Activated CD8-positive, alpha-beta memory T cell treated with anti-CD3 and anti-CD28 coated beads for 36 hours (primary cell): ENCODE data around the gene KANK4. TPM values are rescaled to one million over a fixed set of nuclear protein-coding genes. Genes with fewer than 3 reads are reported as not detected.
"Not testable (repeated sequence)": the region's sequence is repeated elsewhere in the genome, so short reads cannot be mapped to it uniquely, and the experiment has no call there.

ENCODE experiments used
- CTCF ChIA-PET: fragments of 350-600 bp; sonication (Branson Sonifier 250); formaldehyde crosslinking; loops from one replicate; lab custom pipeline; 2021; ENCODE audit warnings: antibody characterized with exemption; lab: Charles Lee
- POLR2A ChIA-PET: fragments of 350-600 bp; sonication (Branson Sonifier 250); formaldehyde crosslinking; loops from one replicate; lab custom pipeline; 2021; ENCODE audit warnings: antibody characterized with exemption; lab: Charles Lee
- total RNA-seq, 2 experiments: library from RNA; stranded (reverse); gene quantifications; one replicate each; pipeline ENCODE4 v1.2.3, GENCODE V29; 2021

The KANK4 gene
- total RNA-seq, 2 experiments from 2014 or later: not detected

DNA sequence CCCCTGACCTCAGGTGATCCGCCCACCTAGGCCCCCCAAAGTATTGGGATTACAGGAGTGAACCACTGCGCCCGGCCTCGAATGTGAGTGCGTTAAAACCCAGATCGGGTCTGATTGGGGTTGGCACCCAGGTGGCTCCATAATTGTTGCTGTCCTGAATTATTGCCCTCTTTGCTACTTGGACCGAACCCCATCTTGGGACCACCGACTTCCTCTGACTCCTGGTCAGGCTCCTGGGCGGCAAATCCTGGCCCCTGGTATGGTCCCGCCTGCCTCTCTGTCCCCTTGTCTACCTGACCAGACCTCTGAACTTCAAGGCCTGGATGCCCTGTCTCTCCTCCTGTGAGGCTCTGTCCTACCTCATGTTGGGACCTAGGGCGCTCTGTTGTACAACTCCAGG is 91.7 kb downstream of the KANK4 start:
- CTCF ChIA-PET: no interaction called here

DNA sequence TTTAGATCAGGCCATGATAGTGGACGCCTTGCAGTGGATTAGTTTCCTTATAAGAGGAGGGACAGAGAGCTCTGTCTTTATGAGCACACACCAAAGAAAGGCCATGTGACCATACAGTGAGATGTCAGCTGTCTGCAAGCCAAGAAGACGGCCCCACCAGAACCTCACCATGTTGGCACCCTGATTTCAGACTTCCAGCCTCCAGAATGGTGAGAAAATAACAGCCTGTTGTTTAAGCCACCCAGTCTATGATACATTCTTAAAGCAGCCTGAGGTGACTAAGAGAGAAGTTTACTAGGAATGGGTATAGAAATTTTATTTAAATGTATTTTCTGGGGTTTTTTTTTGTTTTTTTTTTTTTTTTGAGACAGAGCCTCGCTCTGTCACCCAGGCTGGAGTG is 95.1 kb downstream of the KANK4 start:
- CTCF ChIA-PET: no interaction called here
- POLR2A ChIA-PET: no interaction called here

More for the DNA sequence above, 91.7 kb downstream of the KANK4 start:
- POLR2A ChIA-PET: no interaction called here

DNA sequence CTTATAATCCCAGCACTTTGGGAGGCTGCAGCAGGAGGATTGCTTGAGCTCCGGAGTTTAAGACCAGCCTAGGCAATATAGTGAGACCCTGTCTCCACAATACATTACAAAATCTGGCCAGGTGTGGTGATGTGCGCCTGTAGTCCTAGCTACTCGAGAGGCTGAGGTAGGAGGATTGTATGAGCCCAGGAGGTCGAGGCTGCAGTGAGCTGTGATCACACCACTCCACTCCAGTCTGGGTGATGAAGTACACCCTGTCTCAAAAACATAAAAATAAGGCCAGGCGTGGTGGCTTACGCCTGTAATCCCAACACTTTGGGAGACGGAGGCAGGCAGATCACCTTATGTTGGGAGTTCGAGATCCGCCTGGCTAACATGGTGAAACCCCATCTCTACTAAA is 96.9 kb downstream of the KANK4 start:
- ChIA-PET CTCF (no interaction called here), POLR2A (no interaction called here)

DNA sequence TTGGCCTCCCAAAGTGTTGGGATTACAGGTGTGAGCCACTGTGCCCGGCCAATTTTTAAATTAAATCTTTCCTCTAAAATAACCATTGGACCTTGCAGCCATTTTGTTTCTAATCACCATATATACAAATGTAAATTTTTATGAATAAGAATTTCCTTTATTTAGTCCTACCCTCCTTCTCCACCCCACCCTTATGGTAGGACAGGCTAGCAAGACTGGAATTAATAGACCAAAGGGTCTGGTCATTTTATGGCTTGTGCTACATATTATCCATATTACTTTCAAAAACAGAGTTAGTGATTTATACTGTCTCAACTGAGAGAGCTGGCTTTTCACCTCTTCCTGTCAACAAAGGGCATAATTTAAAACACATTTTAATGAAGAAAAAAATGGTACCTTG is 98.1 kb downstream of the KANK4 start:
- ChIA-PET POLR2A (no interaction called here), CTCF (no interaction called here)

DNA sequence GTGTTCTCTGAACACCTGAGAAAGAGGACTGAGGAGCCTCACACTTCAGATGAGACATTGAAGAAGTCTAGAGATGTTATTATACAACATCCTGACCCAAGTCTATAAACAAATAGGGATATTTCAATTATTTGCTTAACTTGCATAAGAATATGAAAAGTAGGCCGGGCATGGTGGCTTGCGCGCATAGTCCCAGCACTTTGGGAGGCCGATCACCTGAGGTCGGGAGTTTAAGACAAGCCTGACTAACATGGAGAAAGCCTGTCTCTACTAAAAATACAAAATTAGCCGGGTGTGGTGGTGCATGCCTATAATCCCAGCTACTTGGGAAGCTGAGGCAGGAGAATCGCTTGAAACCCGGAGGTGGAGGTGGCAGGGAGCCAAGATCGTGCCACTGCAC is 98.8 kb downstream of the KANK4 start:
- CTCF ChIA-PET, POLR2A ChIA-PET: not testable (repeated sequence)

GRCh38 chr1:62218604-62219003 is 100.6 kb downstream of the KANK4 start:
- ChIA-PET POLR2A (no interaction called here), CTCF (no interaction called here)

DNA sequence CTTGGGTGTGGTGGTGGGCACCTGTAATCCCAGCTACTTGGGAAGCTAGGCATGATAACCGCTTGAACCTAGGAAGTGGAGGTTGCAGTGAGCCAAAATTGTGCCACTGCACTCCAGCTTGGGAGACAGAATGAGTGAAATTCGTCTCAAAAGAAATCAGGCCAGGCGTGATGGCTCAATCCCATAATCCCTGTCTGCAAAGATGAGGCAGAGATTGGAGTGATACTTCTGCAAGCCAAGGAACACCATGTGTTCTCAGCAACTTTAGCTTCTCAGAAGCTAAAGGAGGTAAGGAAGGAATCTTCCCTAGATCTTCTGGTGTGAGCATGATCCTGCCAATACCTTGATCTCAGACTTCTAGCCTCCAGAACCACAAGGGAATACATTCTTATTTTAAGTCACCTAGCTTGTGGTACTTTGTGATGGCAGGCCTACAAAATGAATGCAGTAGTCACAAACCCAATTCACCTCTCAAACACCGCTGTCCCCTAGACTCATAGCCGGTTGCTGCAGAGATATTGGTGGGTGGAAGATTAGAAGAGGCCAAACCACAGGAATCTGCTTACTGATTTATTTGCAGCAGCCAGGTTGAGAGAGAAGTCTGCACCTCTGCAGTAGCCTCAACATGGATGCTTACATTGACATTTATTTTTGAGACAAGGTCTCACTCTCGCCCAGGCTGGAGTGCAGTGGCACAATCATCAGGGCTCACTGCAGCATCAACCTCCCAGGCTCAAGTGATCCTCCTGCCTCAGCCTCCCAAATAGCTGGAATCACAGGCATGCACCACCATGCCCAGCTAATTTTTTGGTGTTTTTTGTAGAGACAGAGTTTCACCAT is 105.9 kb downstream of the KANK4 start:
- POLR2A ChIA-PET: no interaction called here
- CTCF ChIA-PET: interaction anchor here (0.6 kb wide), 1 partner anchor 23 kb away, joined by 4 read pairs; no protein-coding TSS in a partner anchor

DNA sequence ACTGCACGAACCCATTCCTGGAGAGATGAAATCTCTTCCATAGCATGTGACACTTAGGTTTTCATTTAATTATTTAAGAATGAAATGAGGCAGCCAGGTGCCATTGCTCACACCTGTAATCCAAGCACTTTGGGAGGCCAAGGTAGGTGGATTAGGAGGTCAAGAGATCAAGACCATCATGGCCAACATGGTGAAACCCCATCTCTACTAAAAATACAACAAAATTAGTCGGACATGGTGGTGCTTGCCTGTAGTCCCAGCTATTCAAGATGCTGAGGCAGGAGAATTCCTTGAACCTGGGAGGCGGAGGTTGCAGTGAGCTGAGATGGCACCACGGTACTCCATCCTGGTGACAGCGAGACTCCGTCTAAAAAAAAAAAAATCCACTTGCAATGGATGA is 106.8 kb downstream of the KANK4 start:
- POLR2A ChIA-PET: no interaction called here

GRCh38 chr1:62210960-62211359 is 108.3 kb downstream of the KANK4 start:
- POLR2A ChIA-PET: no interaction called here
- CTCF ChIA-PET: no interaction called here

More for the DNA sequence above, 106.8 kb downstream of the KANK4 start:
- CTCF ChIA-PET: no interaction called here

DNA sequence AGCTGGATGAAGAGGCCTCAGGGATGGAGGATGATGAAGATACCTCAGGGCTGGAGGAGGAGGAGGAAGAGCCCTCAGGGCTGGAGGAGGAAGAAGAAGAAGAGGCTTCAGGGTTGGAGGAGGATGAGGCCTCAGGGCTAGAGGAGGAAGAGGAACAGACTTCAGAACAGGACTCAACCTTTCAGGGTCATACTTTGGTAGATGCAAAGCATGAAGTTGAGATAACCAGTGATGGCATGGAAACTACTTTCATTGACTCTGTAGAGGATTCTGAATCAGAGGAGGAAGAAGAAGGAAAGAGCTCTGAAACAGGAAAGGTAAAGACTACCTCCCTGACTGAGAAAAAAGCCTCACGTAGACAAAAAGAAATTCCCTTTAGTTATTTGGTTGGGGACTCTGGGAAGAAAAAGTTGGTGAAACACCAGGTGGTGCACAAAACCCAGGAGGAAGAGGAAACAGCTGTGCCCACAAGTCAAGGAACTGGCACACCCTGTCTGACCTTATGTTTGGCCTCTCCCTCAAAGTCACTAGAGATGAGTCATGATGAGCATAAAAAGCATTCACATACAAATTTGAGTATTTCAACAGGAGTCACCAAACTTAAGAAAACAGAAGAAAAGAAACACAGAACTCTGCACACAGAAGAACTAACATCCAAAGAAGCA is 109.2 kb downstream of the KANK4 start:
- ChIA-PET POLR2A (no interaction called here), CTCF (no interaction called here)

GRCh38 chr1:62208970-62209369 is 110.3 kb downstream of the KANK4 start:
- ChIA-PET CTCF (no interaction called here), POLR2A (no interaction called here)

GRCh38 chr1:62208087-62208486 is 111.1 kb downstream of the KANK4 start:
- ChIA-PET CTCF (no interaction called here), POLR2A (no interaction called here)

DNA sequence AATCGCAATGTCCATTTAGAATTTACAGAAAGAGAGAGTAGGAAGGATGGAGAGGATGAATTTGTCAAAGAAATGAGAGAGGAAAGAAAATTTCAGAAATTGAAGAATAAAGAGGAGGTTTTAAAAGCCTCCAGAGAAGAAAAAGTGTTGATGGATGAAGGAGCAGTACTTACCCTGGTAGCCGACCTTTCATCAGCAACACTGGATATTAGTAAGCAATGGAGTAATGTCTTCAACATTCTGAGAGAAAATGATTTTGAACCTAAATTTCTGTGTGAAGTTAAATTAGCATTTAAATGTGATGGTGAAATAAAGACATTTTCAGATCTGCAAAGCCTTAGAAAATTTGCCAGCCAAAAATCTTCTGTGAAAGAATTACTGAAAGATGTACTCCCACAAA is 112.0 kb downstream of the KANK4 start:
- POLR2A ChIA-PET: no interaction called here
- CTCF ChIA-PET: no interaction called here

DNA sequence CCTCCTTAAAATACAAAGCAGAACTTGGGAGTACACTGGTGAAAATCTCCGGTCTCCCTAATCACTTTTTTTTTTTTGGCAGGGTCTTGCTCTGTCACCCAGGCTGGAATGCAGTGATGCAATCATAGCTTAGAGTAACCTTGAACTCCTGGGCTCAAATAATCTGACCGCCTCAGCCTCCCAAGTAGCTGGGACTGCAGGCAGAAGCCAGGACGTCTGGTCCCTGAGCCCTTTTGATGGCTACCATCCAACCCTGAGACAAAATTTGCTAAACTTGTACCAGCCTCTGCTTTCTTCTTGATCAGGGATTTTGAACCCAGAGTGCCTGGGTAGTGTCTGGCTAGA is 120.5 kb downstream of the KANK4 start:
- ChIA-PET CTCF (no interaction called here), POLR2A (no interaction called here)

GRCh38 chr1:62198069-62198780 is 121.0 kb downstream of the KANK4 start:
- ChIA-PET POLR2A (no interaction called here), CTCF (interaction anchor here (1.4 kb wide), 1 partner anchor 19 kb away, joined by 4 read pairs; no protein-coding TSS in a partner anchor)

GRCh38 chr1:62196086-62196690 is 123.0 kb downstream of the KANK4 start:
- ChIA-PET POLR2A (no interaction called here), CTCF (no interaction called here)

DNA sequence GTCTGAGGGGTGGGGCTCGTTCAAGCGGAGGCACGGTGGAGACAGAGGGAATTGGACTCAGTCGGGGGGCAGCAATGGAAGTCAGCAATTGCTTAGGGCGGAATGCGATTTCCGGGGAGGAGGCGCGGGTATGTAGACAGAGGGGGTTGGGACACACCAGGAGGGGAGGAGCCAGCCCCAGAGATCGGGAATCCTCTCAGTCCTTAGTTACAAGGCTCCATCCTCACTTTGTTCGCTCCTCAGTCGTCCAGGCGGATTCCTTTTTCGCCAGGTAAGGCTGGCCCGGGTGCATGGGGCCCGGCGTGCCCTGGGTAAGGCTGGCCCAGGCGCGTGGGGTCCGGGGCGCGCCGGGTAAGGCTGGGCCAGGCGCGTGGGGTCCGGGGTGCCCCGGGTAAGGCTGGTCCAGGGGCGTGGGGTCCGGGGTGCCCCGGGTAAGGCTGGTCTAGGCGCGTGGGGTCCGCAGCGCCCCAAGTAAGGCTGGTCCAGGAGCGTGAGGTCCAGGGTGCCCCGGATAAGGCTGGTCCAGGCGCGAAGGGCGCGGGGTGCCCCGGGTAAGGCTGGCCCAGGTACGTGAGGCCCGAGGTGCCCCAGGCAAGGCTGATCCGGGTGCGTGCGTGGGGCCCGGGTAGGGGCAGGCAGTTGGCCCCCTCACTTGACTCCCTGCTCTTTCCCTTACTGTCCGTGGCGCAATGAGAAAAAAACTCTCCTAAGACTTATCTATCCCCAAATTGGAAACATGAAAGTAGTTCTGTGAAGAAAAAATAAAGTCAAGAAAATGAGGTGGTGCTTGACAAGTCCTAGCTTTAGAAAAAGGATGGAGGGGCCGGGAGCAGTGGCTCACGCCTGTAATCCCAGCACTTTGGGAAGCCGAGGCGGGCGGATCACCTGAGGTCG is 124.3 kb downstream of the KANK4 start, which contains the start of gene L1TD1:
Gene L1TD1, plus strand, starts transcription at position 199 of the 894 bp plus-strand sequence. CDS start 11,780 bp downstream, outside the sequence.
- ChIA-PET POLR2A (no interaction called here), CTCF (no interaction called here)

- ChIA-PET CTCF (no interaction called here), POLR2A (no interaction called here)
Measured at GRCh38 chr1:62188111-62188510, 131.1 kb downstream of the KANK4 start.

GRCh38 chr1:62187548-62187947 is 131.7 kb downstream of the KANK4 start:
- ChIA-PET POLR2A (no interaction called here), CTCF (no interaction called here)
